ENCODE data around the gene NGEF.

DNA sequence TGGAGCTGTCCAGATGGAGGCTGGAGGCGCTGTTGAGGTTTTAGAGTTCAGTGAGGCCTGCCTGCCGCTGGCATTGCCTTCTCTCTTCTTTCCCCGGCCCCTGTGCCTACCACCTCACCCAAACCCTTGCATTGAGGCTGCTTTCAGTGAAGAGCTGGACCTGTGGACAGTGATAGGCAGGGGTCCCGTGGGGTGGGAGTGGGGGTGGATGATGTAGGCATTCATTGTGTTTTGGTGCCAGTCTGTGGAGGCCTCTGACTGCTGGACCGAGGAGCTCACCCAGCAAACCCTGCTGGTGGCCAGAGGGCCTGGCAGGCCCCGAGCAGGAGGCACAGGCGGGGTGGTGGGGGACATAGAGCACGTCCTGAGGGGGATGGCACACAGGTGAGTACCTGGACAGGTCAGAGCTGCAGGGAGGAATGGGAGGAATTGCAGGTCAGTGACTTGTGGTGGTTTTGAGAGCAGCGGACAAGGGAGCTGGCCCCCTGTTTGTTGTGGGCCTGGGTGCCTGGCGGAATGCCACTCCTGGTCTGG is 35.6 kb downstream of the NGEF start:
- TF ChIP-seq, protein P1, sequence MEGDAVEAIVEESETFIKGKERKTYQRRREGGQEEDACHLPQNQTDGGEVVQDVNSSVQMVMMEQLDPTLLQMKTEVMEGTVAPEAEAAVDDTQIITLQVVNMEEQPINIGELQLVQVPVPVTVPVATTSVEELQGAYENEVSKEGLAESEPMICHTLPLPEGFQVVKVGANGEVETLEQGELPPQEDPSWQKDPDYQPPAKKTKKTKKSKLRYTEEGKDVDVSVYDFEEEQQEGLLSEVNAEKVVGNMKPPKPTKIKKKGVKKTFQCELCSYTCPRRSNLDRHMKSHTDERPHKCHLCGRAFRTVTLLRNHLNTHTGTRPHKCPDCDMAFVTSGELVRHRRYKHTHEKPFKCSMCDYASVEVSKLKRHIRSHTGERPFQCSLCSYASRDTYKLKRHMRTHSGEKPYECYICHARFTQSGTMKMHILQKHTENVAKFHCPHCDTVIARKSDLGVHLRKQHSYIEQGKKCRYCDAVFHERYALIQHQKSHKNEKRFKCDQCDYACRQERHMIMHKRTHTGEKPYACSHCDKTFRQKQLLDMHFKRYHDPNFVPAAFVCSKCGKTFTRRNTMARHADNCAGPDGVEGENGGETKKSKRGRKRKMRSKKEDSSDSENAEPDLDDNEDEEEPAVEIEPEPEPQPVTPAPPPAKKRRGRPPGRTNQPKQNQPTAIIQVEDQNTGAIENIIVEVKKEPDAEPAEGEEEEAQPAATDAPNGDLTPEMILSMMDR (conservative IDR thresholded peaks at IDR 0.05 in 1 of 2, IDR thresholded peaks at IDR 0.05 in 1 of 2; ENCODE audit: low read depth in 1 of 2, low read length in 2 of 2) = no peak
- no peak for TF ChIP-seq EZH2 (IDR thresholded peaks at IDR 0.05; ENCODE audit: low read length, missing control alignments)

Measured in fibroblast of lung (primary cell).